Measurements from ENCODE around the gene POU2F2.

GRCh38 chr19:42086188-42086736 is 46.0 kb downstream of the POU2F2 start:
- no peak for TF ChIP-seq RAD21 (conservative IDR thresholded peaks at IDR 0.05 in 1 of 2, IDR thresholded peaks at IDR 0.05 in 1 of 2)
- no peak for TF ChIP-seq POLR2A (IDR thresholded peaks at IDR 0.05; ENCODE audit: low read length)
- TF ChIP-seq CTCF (IDR thresholded peaks at IDR 0.05): no peak
- no peak for TF ChIP-seq TP53 (CRISPR knock-in tag; IDR thresholded peaks at IDR 0.05)
- TF ChIP-seq MAX (IDR thresholded peaks at IDR 0.05): no peak
- TF ChIP-seq EP300 (IDR thresholded peaks at IDR 0.05): no peak
- TF ChIP-seq PBX3 (IDR thresholded peaks at IDR 0.05): no peak
- TF ChIP-seq BHLHE40 (IDR thresholded peaks at IDR 0.05; ENCODE audit: low read depth, low read length): no peak
- TF ChIP-seq CBX8 (IDR thresholded peaks at IDR 0.05): no peak
- no peak for TF ChIP-seq MYC (IDR thresholded peaks at IDR 0.05; ENCODE audit: borderline replicate concordance, low read length)
- no peak for TF ChIP-seq MAFK (IDR thresholded peaks at IDR 0.05; ENCODE audit: partially characterized antibody)
- no peak for TF ChIP-seq KDM1A (IDR thresholded peaks at IDR 0.05; ENCODE audit: low read depth)
- no peak for TF ChIP-seq CEBPB (IDR thresholded peaks at IDR 0.05)
